ENCODE results near the gene RNF224.

- TF ChIP-seq CTCF (conservative IDR thresholded peaks at IDR 0.05; ENCODE audit: low read depth in 2 of 2), result no peak
- TF ChIP-seq REST (IDR thresholded peaks at IDR 0.05; ENCODE audit: unreplicated experiment), result no peak
- no peak for TF ChIP-seq EZH2 (IDR thresholded peaks at IDR 0.05; ENCODE audit: low read depth, unreplicated experiment)
Measured at GRCh38 chr9:137215196-137215986, 11.9 kb upstream of the RNF224 start.
